GM23338 (cell line): ENCODE results near the gene REEP5.

Experiments
- CREB1 ChIP-seq: fragments of 250-450 bp; sonication (Bioruptor Pico); IDR thresholded peaks from 2 replicates; pipeline ENCODE4 v1.5.0; 2020; ENCODE audit warnings: low read depth, mild to moderate bottlenecking, moderate library complexity
- EZH2 ChIP-seq: fragments of 200-600 bp; sonication (generic); IDR thresholded peaks from one replicate; pipeline ENCODE4 v1.8.0; 2017; ENCODE audit warnings: antibody characterized with exemption, mild to moderate bottlenecking, low read depth; ENCODE audit not compliant: unreplicated experiment
- EZH2phosphoT487 ChIP-seq: fragments of 200-600 bp; sonication (generic); IDR thresholded peaks from one replicate; pipeline ENCODE4 v1.8.1; 2018; ENCODE audit warnings: antibody characterized with exemption; ENCODE audit not compliant: unreplicated experiment
- JUNB ChIP-seq: IDR thresholded peaks from one replicate; pipeline ENCODE4 v1.6.1; 2016; ENCODE audit warnings: antibody characterized with exemption; ENCODE audit not compliant: unreplicated experiment
- POLR2AphosphoS5 ChIP-seq: IDR thresholded peaks from 2 replicates; pipeline ENCODE4 v1.6.1; 2016; ENCODE audit warnings: antibody characterized with exemption, low read depth
- STAT1 ChIP-seq: IDR thresholded peaks from one replicate; pipeline ENCODE4 v1.6.1; 2016; ENCODE audit warnings: antibody characterized with exemption; ENCODE audit not compliant: unreplicated experiment
- ZNF114 ChIP-seq: fragments of 250-450 bp; sonication (Bioruptor Pico); IDR thresholded peaks from 2 replicates; pipeline ENCODE4 v1.5.0; 2020; ENCODE audit warnings: mild to moderate bottlenecking, moderate library complexity
- TF ChIP-seq, protein P1 (sequence below), 2 experiments: fragments of 200-600 bp in 1 of 2; sonication (generic) in 1 of 2; conservative IDR thresholded peaks; 2 replicates each; pipeline versions ENCODE4 v1.5.1 to v1.6.1; 2016 to 2017; ENCODE audit warnings: antibody characterized with exemption in 2 of 2, low read depth in 2 of 2, mild to moderate bottlenecking in 2 of 2, moderate library complexity in 1 of 2
- TF ChIP-seq, protein P2 (sequence below): IDR thresholded peaks from one replicate; pipeline ENCODE4 v1.6.1; 2018; ENCODE audit warnings: antibody characterized with exemption; ENCODE audit not compliant: unreplicated experiment
- TF ChIP-seq, protein P3 (sequence below): IDR thresholded peaks from 2 replicates; pipeline ENCODE4 v1.6.1; 2016; ENCODE audit warnings: antibody characterized with exemption

DNA sequence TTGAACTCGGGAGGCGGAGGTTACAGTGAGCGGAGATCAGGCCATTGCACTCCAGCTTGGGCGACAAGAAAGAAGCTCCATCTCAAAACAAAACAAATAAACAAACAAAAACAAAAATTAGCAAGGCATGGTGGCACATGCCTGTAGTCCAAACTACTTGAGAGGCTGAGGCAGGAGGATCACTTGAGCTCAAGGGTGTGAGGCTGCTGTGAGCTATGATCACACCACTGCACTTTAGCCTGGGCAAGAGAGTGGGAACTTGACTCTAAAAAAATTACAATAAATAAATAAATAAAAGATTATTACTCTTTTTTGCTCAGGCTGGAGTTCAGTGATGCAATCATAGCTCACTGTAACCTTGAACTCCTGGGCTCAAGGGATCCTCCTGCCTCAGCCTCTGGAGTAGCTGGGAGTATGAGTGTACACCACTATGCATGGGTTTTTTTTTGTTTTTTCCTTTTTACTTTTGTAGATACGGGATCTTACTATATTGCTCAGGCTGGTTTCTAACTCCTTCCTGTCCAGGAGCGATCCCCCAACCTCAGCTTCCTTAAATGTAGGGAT lies 45.6 kb upstream of the REEP5 start:
- TF ChIP-seq, protein P1, sequence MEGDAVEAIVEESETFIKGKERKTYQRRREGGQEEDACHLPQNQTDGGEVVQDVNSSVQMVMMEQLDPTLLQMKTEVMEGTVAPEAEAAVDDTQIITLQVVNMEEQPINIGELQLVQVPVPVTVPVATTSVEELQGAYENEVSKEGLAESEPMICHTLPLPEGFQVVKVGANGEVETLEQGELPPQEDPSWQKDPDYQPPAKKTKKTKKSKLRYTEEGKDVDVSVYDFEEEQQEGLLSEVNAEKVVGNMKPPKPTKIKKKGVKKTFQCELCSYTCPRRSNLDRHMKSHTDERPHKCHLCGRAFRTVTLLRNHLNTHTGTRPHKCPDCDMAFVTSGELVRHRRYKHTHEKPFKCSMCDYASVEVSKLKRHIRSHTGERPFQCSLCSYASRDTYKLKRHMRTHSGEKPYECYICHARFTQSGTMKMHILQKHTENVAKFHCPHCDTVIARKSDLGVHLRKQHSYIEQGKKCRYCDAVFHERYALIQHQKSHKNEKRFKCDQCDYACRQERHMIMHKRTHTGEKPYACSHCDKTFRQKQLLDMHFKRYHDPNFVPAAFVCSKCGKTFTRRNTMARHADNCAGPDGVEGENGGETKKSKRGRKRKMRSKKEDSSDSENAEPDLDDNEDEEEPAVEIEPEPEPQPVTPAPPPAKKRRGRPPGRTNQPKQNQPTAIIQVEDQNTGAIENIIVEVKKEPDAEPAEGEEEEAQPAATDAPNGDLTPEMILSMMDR (conservative IDR thresholded peaks at IDR 0.05; ENCODE audit: low read depth in 2 of 2): no peak
- TF ChIP-seq POLR2AphosphoS5 (no peak), EZH2phosphoT487 (no peak), CREB1 (CRISPR knock-in tag) (no peak), EZH2 (no peak), JUNB (no peak), ZNF114 (CRISPR knock-in tag) (no peak), STAT1 (no peak)
- TF ChIP-seq, protein P2, sequence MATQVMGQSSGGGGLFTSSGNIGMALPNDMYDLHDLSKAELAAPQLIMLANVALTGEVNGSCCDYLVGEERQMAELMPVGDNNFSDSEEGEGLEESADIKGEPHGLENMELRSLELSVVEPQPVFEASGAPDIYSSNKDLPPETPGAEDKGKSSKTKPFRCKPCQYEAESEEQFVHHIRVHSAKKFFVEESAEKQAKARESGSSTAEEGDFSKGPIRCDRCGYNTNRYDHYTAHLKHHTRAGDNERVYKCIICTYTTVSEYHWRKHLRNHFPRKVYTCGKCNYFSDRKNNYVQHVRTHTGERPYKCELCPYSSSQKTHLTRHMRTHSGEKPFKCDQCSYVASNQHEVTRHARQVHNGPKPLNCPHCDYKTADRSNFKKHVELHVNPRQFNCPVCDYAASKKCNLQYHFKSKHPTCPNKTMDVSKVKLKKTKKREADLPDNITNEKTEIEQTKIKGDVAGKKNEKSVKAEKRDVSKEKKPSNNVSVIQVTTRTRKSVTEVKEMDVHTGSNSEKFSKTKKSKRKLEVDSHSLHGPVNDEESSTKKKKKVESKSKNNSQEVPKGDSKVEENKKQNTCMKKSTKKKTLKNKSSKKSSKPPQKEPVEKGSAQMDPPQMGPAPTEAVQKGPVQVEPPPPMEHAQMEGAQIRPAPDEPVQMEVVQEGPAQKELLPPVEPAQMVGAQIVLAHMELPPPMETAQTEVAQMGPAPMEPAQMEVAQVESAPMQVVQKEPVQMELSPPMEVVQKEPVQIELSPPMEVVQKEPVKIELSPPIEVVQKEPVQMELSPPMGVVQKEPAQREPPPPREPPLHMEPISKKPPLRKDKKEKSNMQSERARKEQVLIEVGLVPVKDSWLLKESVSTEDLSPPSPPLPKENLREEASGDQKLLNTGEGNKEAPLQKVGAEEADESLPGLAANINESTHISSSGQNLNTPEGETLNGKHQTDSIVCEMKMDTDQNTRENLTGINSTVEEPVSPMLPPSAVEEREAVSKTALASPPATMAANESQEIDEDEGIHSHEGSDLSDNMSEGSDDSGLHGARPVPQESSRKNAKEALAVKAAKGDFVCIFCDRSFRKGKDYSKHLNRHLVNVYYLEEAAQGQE: no peak
- TF ChIP-seq, protein P3, sequence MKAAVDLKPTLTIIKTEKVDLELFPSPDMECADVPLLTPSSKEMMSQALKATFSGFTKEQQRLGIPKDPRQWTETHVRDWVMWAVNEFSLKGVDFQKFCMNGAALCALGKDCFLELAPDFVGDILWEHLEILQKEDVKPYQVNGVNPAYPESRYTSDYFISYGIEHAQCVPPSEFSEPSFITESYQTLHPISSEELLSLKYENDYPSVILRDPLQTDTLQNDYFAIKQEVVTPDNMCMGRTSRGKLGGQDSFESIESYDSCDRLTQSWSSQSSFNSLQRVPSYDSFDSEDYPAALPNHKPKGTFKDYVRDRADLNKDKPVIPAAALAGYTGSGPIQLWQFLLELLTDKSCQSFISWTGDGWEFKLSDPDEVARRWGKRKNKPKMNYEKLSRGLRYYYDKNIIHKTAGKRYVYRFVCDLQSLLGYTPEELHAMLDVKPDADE: no peak
